AG04449 (cell line): ENCODE results near the gene CERK.

ENCODE experiments used
- CTCF ChIA-PET: fragments of 350-600 bp; formaldehyde crosslinking; extraction: SDS; loops from one replicate; lab custom pipeline; 2021; ENCODE audit warnings: antibody characterized with exemption; lab: Yijun Ruan, JAX
- POLR2A ChIA-PET: fragments of 400-600, 350-600 bp; formaldehyde crosslinking; extraction: SDS; loops from one replicate; lab custom pipeline; 2020; ENCODE audit warnings: antibody characterized with exemption, inconsistent platforms; lab: Yijun Ruan, JAX
- DNase-seq: peaks from one replicate; pipeline ENCODE4 v3.0.0-alpha.2; 2010; ENCODE audit warnings: low read depth, low spot score
- H3K4me3 ChIP-seq: 2 replicates; pipeline ENCODE4 v1.5.1; 2011; ENCODE audit warnings: low read depth, mild to moderate bottlenecking, control low read depth, low read length
- TF ChIP-seq, protein P1 (sequence below): IDR thresholded peaks from one replicate; pipeline ENCODE4 v1.5.1; 2011; ENCODE audit warnings: mild to moderate bottlenecking, moderate library complexity, low read length, control low read depth, inconsistent platforms; ENCODE audit not compliant: insufficient read depth; ENCODE audit errors: missing control alignments

The CERK gene

GRCh38 chr22:46752286-46752987 lies 14.4 kb upstream of the CERK start:
- CTCF ChIA-PET: interaction anchor here (1.5 kb wide), 1 partner anchor 9 kb away, joined by 7 read pairs; the partner anchor contains the start of gene TBC1D22A
- no peak for DNase-seq
- H3K4me3 ChIP-seq: no peak overlapping the region
- TF ChIP-seq, protein P1, sequence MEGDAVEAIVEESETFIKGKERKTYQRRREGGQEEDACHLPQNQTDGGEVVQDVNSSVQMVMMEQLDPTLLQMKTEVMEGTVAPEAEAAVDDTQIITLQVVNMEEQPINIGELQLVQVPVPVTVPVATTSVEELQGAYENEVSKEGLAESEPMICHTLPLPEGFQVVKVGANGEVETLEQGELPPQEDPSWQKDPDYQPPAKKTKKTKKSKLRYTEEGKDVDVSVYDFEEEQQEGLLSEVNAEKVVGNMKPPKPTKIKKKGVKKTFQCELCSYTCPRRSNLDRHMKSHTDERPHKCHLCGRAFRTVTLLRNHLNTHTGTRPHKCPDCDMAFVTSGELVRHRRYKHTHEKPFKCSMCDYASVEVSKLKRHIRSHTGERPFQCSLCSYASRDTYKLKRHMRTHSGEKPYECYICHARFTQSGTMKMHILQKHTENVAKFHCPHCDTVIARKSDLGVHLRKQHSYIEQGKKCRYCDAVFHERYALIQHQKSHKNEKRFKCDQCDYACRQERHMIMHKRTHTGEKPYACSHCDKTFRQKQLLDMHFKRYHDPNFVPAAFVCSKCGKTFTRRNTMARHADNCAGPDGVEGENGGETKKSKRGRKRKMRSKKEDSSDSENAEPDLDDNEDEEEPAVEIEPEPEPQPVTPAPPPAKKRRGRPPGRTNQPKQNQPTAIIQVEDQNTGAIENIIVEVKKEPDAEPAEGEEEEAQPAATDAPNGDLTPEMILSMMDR: no peak
- POLR2A ChIA-PET: interaction anchor here (0.8 kb wide), 1 partner anchor 10 kb away, joined by 3 read pairs; no protein-coding TSS in a partner anchor

DNA sequence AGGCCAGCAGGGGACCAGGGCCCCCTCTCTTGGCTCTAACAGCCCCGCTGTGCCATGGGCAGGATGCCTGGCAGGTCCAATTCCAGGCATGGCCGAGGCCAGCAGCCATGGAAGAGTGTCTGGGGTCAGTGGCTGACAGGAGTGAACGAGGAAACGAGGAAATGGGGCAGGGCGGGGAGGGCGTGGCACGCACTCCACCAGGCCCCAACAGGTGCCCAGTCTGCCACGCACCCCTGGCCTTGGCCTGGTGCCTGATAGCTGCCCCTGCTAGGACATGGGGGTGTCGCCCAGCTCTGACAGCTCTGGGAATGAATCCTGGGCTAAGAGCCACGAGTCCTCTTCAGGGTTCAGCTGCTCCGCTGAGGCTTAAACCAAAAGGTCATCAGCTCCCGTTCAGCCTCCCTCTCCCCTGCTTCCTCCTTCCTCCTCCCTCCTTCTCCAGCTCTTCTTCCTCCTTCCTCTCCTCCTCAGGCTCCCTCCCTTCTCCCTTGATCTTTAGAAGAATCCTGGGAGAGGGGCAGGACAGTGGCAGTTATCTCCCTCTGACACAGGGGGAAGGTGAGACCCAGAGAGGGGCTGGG lies 12.9 kb upstream of the CERK start:
- TF ChIP-seq, protein P1: no peak
- POLR2A ChIA-PET: interaction anchor here (2.5 kb wide), 1 partner anchor 11 kb away, joined by 20 read pairs; the partner anchor contains the start of gene TBC1D22A
- H3K4me3 ChIP-seq: no peak overlapping the region
- CTCF ChIA-PET: interaction anchor here (1.4 to 3.4 kb wide), 3 partner anchors 7 to 12 kb away, joined by 3 to 22 read pairs (median 7); partner anchors contain the start of gene TBC1D22A
- no peak for DNase-seq

DNA sequence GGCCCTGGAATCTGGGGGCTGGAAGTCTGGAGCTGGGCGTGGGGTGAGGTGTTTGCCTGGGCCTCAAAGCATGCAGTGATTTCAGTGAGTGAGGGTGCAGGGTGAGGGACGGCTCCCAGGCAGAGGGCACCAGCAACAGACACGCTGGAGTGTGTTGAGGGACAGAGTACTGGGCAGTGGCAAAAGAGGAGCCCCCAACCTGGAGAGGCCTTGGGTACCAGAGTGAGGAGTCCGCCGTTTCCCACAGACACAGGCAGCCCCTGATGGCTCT lies 12.4 kb upstream of the CERK start:
- TF ChIP-seq, protein P1: no peak
- ChIA-PET POLR2A (interaction anchor here (2.5 kb wide), 1 partner anchor 12 kb away, joined by 20 read pairs; the partner anchor contains the start of gene TBC1D22A), CTCF (interaction anchor here (1.4 to 3.4 kb wide), 2 partner anchors 8 to 12 kb away, joined by 3 to 22 read pairs; no protein-coding TSS in a partner anchor)
- no peak for DNase-seq
- H3K4me3 ChIP-seq: no peak overlapping the region

- no peak overlapping the region for H3K4me3 ChIP-seq
Measured at GRCh38 chr22:46749682-46750529, 11.9 kb upstream of the CERK start.

GRCh38 chr22:46748908-46749675 lies 11.0 kb upstream of the CERK start:
- ChIA-PET POLR2A (interaction anchor here (2.5 kb wide), 1 partner anchor 13 kb away, joined by 20 read pairs; the partner anchor contains the start of gene TBC1D22A), CTCF (interaction anchor here (1.2 to 3.4 kb wide), 2 partner anchors 9 to 12 kb away, joined by 3 to 22 read pairs; no protein-coding TSS in a partner anchor)
- no peak for DNase-seq
- H3K4me3 ChIP-seq: no peak overlapping the region
- TF ChIP-seq, protein P1: no peak

More at GRCh38 chr22:46749682-46750529, 11.9 kb upstream of the CERK start:
- ChIA-PET CTCF (interaction anchor here (1.4 to 3.4 kb wide), 2 partner anchors 8 to 11 kb away, joined by 3 to 22 read pairs; no protein-coding TSS in a partner anchor), POLR2A (interaction anchor here (2.5 kb wide), 1 partner anchor 12 kb away, joined by 20 read pairs; the partner anchor contains the start of gene TBC1D22A)
- TF ChIP-seq, protein P1: no peak
- DNase-seq: no peak
